ENCODE data around the gene KCNA5.

DNA sequence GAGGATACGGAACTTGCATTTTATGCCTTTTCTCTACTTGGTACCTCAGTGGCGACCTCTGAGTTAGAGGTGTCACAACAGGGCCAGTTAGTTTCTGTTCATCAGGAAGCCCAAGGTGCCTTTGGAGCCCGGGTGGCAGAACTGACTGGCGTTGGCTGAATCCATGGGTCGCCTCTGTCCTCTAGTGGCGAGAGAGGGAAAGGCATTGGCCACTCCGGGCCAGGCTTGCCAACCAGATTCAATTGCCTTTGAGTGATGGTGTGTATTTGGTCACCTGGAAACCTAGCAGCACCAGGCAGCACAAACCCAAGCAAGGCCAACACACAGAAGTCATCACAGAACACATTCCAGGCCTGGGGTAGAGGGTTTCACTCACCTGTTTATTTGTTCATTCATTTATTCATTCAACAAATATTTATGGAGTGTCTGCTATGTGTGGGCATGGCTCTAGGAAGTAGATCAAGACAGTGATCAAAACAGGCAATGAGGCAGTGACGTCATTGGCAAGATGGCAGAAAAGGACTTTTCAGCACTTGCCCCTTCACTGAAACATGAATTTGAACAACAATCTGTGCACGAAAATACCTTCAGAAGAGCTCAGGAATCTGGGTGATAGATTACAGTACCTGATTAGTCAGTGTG, 40.5 kb upstream of the KCNA5 start:
- TF ChIP-seq, protein P1, sequence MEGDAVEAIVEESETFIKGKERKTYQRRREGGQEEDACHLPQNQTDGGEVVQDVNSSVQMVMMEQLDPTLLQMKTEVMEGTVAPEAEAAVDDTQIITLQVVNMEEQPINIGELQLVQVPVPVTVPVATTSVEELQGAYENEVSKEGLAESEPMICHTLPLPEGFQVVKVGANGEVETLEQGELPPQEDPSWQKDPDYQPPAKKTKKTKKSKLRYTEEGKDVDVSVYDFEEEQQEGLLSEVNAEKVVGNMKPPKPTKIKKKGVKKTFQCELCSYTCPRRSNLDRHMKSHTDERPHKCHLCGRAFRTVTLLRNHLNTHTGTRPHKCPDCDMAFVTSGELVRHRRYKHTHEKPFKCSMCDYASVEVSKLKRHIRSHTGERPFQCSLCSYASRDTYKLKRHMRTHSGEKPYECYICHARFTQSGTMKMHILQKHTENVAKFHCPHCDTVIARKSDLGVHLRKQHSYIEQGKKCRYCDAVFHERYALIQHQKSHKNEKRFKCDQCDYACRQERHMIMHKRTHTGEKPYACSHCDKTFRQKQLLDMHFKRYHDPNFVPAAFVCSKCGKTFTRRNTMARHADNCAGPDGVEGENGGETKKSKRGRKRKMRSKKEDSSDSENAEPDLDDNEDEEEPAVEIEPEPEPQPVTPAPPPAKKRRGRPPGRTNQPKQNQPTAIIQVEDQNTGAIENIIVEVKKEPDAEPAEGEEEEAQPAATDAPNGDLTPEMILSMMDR (IDR thresholded peaks at IDR 0.05) = peak; percentile 82
- no peak for TF ChIP-seq EZH2 (IDR thresholded peaks at IDR 0.05; ENCODE audit: borderline replicate concordance, insufficient read depth, low read depth, low read length, poor library complexity, severe bottlenecking)

Measured in B cell (primary cell).